ENCODE results near the gene BEND6. TPM values are rescaled to one million over a fixed set of nuclear protein-coding genes. Genes with fewer than 3 reads are reported as not detected.
A peak's percentile ranks its signal among the peaks of the same experiment; 100 is the strongest.

Gene BEND6
- polyA plus RNA-seq, 1 donor: 5.8 TPM

- no peak for DNase-seq
These were observed 14.4 kb upstream of the BEND6 start for GRCh38 chr6:56940463-56940862.

DNA sequence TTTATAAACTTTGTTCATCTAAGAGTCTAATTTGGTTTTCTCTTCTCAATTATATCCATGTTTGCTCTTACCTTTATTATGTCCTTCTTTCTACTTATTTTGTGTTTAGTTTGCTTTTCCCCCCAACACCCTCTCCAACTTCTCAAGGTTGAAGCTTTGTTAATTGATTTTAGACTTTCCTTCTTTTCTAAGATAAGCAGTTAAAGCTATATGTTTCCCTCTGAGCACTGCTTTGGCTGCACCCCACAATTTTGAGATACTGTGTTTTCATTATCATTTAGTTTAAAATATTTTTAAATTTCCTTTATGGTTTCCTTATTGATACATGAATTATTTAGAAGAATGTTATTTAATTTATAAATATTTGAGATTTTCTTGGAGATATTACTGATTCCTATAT is 13.9 kb upstream of the BEND6 start:
- DNase-seq: no peak

DNA sequence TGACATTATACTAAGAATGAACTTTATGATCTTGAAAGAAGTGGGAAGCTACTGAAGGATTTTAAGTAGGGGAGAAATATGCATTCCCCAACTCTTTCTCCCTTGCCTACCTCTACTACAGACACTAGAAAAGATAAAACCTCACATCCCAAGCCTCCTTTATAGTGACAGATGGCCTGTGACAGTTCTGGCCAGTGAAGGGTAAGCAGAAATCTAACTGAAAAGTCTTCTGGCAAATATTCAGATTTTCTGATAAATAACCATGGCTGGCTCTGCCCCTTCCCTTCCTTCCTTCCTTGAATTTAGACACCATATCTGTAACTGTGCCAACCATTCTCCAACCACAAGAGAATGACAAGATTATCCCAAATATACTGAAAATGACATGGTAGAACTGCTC is 10.2 kb upstream of the BEND6 start:
- DNase-seq: no peak

- no peak for DNase-seq
These were observed 8.5 kb upstream of the BEND6 start for GRCh38 chr6:56946368-56946767.

- DNase-seq: no peak
These were observed 7.0 kb upstream of the BEND6 start for GRCh38 chr6:56947924-56948323.

DNA sequence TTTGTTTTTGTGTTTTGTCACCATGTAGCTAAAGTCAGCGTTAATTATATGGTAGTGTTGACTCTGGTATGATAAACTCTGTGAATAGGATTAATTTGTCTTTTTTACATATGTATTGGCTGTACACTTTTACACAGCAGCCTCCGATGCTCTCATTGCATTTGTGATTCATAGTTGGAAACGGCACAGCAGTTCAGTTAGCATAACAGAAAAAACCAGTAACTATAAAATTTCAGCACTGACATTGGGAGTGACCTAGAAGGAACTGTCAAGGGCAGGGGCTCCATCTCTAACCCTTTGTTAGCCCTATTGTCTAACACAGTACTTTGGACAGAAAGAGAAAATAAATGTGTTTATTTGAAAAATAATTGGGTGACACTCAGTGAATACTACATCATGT is 5.6 kb upstream of the BEND6 start:
- no peak for DNase-seq

- no peak for DNase-seq
These were observed 4.9 kb upstream of the BEND6 start for GRCh38 chr6:56949925-56950495.

DNA sequence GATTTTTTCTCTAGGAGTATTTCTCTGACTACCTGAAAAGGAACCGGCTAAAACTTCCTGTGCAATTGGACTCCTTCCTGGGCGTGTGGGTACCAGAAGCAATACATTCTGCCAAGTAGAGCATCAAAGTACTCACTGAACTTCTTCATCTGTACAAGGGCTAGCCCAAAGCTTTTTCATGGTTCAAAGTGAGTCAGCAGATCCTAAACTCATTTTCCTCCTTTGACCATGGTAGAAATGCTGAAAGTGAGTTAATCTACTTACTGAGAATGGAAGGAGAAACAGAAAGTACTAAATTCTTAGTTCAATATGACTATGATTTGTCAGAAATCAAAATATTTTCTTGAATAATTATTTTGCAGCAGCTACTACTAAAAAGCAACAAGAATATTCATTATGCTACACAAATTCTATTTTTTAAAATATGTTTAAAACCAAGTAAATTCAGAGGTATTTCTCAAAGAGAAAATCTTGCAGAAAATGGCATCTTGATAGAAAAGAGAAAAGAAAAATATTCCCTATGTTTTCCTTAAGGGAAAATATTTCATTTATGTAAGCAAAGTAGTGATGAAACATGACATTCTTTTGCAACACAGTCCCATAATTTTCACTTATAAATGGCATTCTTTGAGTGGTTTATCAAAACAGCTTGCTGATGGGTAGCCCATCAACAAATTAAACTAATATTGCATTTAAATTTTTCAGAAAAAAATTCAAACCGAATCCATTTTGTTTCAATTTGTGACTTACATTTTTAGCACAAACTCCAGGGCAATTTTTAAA is 3.7 kb upstream of the BEND6 start:
- DNase-seq: no peak

- no peak for DNase-seq
These were observed 1.1 kb upstream of the BEND6 start for GRCh38 chr6:56953597-56954402.

GRCh38 chr6:56955171-56956155 is 556 bp downstream of the BEND6 start:
- DNase-seq: peak; percentile 73

DNA sequence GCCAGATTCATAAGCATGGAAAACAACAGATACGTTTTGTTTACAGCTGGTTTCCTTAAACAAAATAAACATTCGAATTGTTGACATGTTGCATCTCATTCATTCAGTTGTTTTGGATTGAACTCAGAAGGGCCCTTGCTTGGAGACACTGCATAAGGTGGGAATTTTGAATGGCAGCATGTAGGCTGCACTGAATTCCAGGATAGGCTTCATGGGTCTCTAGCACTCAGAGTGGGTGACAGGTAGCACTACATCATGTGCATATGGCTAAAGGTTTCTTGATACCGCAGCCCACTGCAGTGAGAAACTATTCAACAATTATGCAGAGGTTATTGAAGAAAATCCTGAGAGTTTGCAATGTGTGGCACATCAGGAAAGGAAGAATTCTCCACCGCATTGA is 1.6 kb downstream of the BEND6 start:
- no peak for DNase-seq

DNA sequence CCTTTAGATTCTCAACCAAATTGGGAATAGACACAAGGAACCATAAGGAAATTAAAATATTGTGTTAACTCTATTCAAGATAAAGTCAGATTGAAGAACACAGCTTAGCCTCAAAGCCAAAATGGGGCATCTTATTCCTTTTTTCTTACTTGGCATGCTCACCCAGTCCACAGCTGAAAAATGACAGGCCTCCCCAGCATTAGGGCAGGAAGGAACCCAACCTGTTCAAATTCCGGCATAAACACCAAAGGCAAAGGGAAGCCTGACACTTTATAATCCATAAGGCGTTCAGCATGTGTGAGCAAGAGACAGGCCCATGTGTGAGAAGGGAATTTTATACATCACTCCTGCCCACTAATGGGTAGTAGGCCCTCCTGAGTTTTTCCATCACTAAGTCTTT is 2.9 kb downstream of the BEND6 start:
- DNase-seq: no peak

GRCh38 chr6:56958481-56958880 is 3.6 kb downstream of the BEND6 start:
- DNase-seq: no peak

DNA sequence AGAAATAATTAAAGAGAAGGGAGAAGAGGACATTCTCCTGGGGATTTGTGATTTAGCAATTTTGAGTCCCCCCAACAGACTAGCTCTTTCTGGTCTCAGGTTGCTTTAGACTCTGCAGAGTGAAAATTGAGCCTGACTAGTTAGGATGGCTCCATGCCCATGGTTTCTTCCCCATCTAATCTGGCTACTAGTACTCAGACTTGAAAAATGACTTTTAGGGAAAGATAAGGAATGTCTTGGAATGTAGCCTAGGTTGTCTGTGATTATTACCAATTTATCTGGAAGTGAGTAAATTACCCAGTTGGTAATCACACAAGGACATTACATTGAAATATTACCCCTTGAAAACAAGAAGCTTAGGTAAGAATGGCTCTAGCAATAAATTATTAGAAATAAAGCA is 4.2 kb downstream of the BEND6 start:
- no peak for DNase-seq

DNA sequence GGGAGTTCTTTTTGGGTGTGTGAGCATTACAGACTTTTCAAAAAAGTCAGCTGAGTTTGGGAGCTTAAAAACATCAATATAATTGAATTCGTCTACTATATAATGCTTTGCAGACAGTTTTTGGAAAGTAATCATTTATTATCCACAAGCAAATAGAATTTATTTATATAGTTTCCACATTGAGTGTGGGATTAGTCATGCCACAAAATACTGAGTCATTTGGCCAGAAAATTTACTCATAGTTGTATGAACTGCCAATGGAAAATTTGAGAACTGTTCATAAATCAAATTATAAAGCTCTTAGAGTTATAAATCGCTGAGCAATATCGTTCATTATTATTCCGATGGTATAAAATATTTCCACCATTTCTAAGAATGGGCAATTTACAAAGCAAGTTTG is 5.0 kb downstream of the BEND6 start:
- no peak for DNase-seq

DNA sequence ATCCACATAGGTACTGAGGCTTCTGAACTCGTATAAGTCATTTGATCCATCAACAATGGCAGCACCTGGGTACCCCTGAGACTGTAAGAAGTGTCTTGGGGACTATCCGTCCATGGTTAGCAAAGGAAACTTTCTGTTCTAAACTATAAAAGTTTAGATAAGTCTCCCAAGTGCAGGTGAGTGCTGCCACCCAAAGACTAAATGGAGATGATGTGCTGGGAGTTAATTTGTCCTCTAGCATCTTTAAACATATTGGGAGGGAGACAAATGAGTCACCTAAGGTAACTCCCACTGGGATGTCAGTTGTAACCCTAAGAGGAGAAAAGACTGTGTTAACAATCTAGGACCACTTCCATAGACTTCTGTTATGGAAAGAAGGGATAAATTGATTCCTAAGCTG is 6.2 kb downstream of the BEND6 start:
- DNase-seq: no peak

GRCh38 chr6:56962441-56962840 is 7.5 kb downstream of the BEND6 start:
- DNase-seq: no peak

DNA sequence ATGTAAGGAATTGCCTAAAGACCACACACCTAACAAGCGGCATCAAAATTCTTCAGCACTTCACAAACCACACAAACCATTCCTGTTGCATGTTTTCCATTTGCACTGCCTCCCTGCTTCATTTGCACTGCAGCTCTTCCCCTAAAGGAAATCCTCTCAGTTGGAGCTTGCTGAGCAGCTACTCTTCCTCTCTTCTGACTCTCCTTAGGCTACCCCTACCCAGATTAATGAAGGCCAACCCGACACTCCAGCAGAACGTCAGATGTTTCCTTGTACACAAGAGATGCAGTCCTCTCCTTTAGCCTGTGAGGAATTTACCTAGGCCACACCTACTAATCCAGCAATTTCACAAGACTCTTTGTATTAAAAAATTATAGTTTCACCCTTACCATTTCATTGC is 8.1 kb downstream of the BEND6 start:
- no peak for DNase-seq

DNA sequence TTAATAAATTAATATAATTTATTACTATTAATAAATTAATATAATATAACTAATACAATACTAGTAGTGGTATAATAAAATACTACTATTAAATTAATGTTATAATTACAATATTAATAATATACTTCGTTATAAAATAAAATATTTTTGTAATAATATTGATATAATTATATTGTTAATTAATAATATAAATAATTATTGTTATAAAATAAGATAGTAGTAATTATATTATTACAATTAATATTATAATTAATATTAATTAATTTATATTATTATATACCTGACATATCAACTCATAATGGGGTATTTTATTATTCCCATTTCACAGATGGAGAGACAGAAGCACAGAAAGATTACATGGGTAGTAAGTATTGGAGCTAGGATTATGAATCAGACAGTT is 8.9 kb downstream of the BEND6 start:
- DNase-seq: no peak

- no peak for DNase-seq
These were observed 10.2 kb downstream of the BEND6 start for GRCh38 chr6:56965126-56965525.

- DNase-seq: no peak
These were observed 15.9 kb downstream of the BEND6 start for GRCh38 chr6:56970849-56971248.

DNA sequence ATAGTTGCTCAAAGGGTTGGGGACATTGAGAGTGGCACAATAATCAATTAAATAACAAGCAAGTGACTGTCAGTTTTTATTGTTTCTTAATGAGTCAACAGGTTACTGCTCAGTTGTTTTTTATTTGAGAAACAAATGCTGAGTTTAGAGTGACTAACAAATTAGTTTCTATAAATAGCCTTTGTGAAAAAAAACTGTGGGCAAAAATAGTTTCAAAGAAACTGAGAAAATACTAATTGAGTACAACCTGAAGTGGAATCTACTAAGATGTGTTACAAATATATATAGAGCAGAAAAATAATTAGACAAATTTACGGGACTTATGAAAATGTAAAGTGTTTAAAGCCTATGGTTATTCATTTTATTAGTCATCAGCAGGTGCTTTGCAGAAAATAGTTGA is 22.3 kb downstream of the BEND6 start:
- no peak for DNase-seq

All from left kidney (tissue), 2 donors.